ENCODE measurements around the gene TTC28. TPM values are rescaled to one million over a fixed set of nuclear protein-coding genes. Genes with fewer than 3 reads are reported as not detected.
"Not testable (repeated sequence)": the region's sequence is repeated elsewhere in the genome, so short reads cannot be mapped to it uniquely, and the experiment has no call there.

The TTC28 gene
- total RNA-seq, 1 experiment from 2014 or later, result 11.2 TPM

- H3K36me3 ChIP-seq (ENCODE audit: insufficient read depth, low read length); H3K4me1 ChIP-seq (ENCODE audit: low read length); H3K9ac ChIP-seq (ENCODE audit: low read length); H3K4me2 ChIP-seq (ENCODE audit: low read depth, low read length, poor library complexity, severe bottlenecking); H3K27me3 ChIP-seq (ENCODE audit: low read length); H3K27ac ChIP-seq (ENCODE audit: low read length); H3K4me3 ChIP-seq (ENCODE audit: low read length); DNase-seq; H3K9me2 ChIP-seq (replicated peaks; ENCODE audit: insufficient read depth, low read length); H3K79me2 ChIP-seq (ENCODE audit: low read length); H4K20me1 ChIP-seq (ENCODE audit: insufficient read depth, low read depth, low read length); H3K9me3 ChIP-seq (ENCODE audit: low read length); H2AFZ ChIP-seq (ENCODE audit: low read length): not testable (repeated sequence)
Observed at GRCh38 chr22:28530565-28530964, 149.1 kb downstream of the TTC28 start.

- H3K79me2 ChIP-seq (ENCODE audit: low read length); H3K27me3 ChIP-seq (ENCODE audit: low read length); H3K9me3 ChIP-seq (ENCODE audit: low read length); H3K27ac ChIP-seq (ENCODE audit: low read length); H3K4me3 ChIP-seq (ENCODE audit: low read length); H3K36me3 ChIP-seq (ENCODE audit: insufficient read depth, low read length); H3K9ac ChIP-seq (ENCODE audit: low read length); H3K4me2 ChIP-seq (ENCODE audit: low read depth, low read length, poor library complexity, severe bottlenecking); H4K20me1 ChIP-seq (ENCODE audit: insufficient read depth, low read depth, low read length); H3K4me1 ChIP-seq (ENCODE audit: low read length); H2AFZ ChIP-seq (ENCODE audit: low read length); DNase-seq; H3K9me2 ChIP-seq (replicated peaks; ENCODE audit: insufficient read depth, low read length): not testable (repeated sequence)
Observed at GRCh38 chr22:28529144-28529543, 150.5 kb downstream of the TTC28 start.

GRCh38 chr22:28521451-28521850 lies 158.2 kb downstream of the TTC28 start:
- Histone ChIP-seq H4K20me1 (ENCODE audit: insufficient read depth, low read depth, low read length) (peaks cover 13% of the 10 kb centered on the region; the same call in 1 of the 2 replicates), H3K36me3 (ENCODE audit: insufficient read depth, low read length) (no peaks in the 10 kb centered on the region), H3K4me2 (ENCODE audit: low read depth, low read length, poor library complexity, severe bottlenecking) (no peak overlapping the region), H3K79me2 (ENCODE audit: low read length) (no peaks in the 10 kb centered on the region), H3K27ac (ENCODE audit: low read length) (no peak overlapping the region), H3K9me3 (ENCODE audit: low read length) (no peaks in the 10 kb centered on the region), H3K9me2 (replicated peaks; ENCODE audit: insufficient read depth, low read length) (no peaks in the 10 kb centered on the region), H3K27me3 (ENCODE audit: low read length) (no peaks in the 10 kb centered on the region), H3K4me3 (ENCODE audit: low read length) (no peak overlapping the region), H2AFZ (ENCODE audit: low read length) (no peak overlapping the region), H3K4me1 (ENCODE audit: low read length) (no peaks in the 10 kb centered on the region), H3K9ac (ENCODE audit: low read length) (no peak overlapping the region)
- DNase-seq, result no peak

GRCh38 chr22:28514321-28514821 lies 165.3 kb downstream of the TTC28 start:
- H3K27me3 ChIP-seq (ENCODE audit: low read length), result no peaks in the 10 kb centered on the region
- H3K9ac ChIP-seq (ENCODE audit: low read length), result no peak overlapping the region
- no peaks in the 10 kb centered on the region for H3K9me2 ChIP-seq (replicated peaks; ENCODE audit: insufficient read depth, low read length)
- H3K36me3 ChIP-seq (ENCODE audit: insufficient read depth, low read length), result no peaks in the 10 kb centered on the region
- 0 out of 2 replicates have a peak, but pooled peaks cover 5% of the 10 kb centered on the region for H4K20me1 ChIP-seq (ENCODE audit: insufficient read depth, low read depth, low read length)
- no peak overlapping the region for H3K27ac ChIP-seq (ENCODE audit: low read length)
- no peak for DNase-seq
- H3K4me2 ChIP-seq (ENCODE audit: low read depth, low read length, poor library complexity, severe bottlenecking), result no peak overlapping the region
- H3K9me3 ChIP-seq (ENCODE audit: low read length), result no peaks in the 10 kb centered on the region
- no peaks in the 10 kb centered on the region for H3K79me2 ChIP-seq (ENCODE audit: low read length)
- no peak overlapping the region for H3K4me3 ChIP-seq (ENCODE audit: low read length)
- no peaks in the 10 kb centered on the region for H3K4me1 ChIP-seq (ENCODE audit: low read length)
- no peak overlapping the region for H2AFZ ChIP-seq (ENCODE audit: low read length)

GRCh38 chr22:28512387-28512786 lies 167.3 kb downstream of the TTC28 start:
- not testable (repeated sequence) for H3K4me1 ChIP-seq (ENCODE audit: low read length); H3K4me3 ChIP-seq (ENCODE audit: low read length); H3K9me2 ChIP-seq (replicated peaks; ENCODE audit: insufficient read depth, low read length); H3K27ac ChIP-seq (ENCODE audit: low read length); H4K20me1 ChIP-seq (ENCODE audit: insufficient read depth, low read depth, low read length); H2AFZ ChIP-seq (ENCODE audit: low read length); H3K9ac ChIP-seq (ENCODE audit: low read length); DNase-seq; H3K9me3 ChIP-seq (ENCODE audit: low read length); H3K79me2 ChIP-seq (ENCODE audit: low read length); H3K36me3 ChIP-seq (ENCODE audit: insufficient read depth, low read length); H3K27me3 ChIP-seq (ENCODE audit: low read length); H3K4me2 ChIP-seq (ENCODE audit: low read depth, low read length, poor library complexity, severe bottlenecking)

- Histone ChIP-seq H2AFZ (ENCODE audit: low read length) (no peak overlapping the region), H4K20me1 (ENCODE audit: insufficient read depth, low read depth, low read length) (0 out of 2 replicates have a peak, but pooled peaks cover 12% of the 10 kb centered on the region), H3K4me3 (ENCODE audit: low read length) (no peak overlapping the region), H3K36me3 (ENCODE audit: insufficient read depth, low read length) (no peaks in the 10 kb centered on the region), H3K79me2 (ENCODE audit: low read length) (no peaks in the 10 kb centered on the region), H3K9ac (ENCODE audit: low read length) (no peak overlapping the region), H3K9me3 (ENCODE audit: low read length) (no peaks in the 10 kb centered on the region), H3K4me1 (ENCODE audit: low read length) (no peaks in the 10 kb centered on the region), H3K9me2 (replicated peaks; ENCODE audit: insufficient read depth, low read length) (no peaks in the 10 kb centered on the region), H3K27ac (ENCODE audit: low read length) (no peak overlapping the region), H3K27me3 (ENCODE audit: low read length) (no peaks in the 10 kb centered on the region), H3K4me2 (ENCODE audit: low read depth, low read length, poor library complexity, severe bottlenecking) (no peak overlapping the region)
- no peak for DNase-seq
Observed at GRCh38 chr22:28507896-28508295, 171.7 kb downstream of the TTC28 start.

- H3K79me2 ChIP-seq (ENCODE audit: low read length), result no peaks in the 10 kb centered on the region
- DNase-seq, result no peak
- H3K9me3 ChIP-seq (ENCODE audit: low read length), result no peaks in the 10 kb centered on the region
- no peaks in the 10 kb centered on the region for H3K9me2 ChIP-seq (replicated peaks; ENCODE audit: insufficient read depth, low read length)
- 0 out of 2 replicates have a peak, but pooled peaks cover 13% of the 10 kb centered on the region for H4K20me1 ChIP-seq (ENCODE audit: insufficient read depth, low read depth, low read length)
- no peaks in the 10 kb centered on the region for H3K4me1 ChIP-seq (ENCODE audit: low read length)
- no peak overlapping the region for H3K4me2 ChIP-seq (ENCODE audit: low read depth, low read length, poor library complexity, severe bottlenecking)
- no peak overlapping the region for H3K27ac ChIP-seq (ENCODE audit: low read length)
- no peaks in the 10 kb centered on the region for H3K36me3 ChIP-seq (ENCODE audit: insufficient read depth, low read length)
- no peaks in the 10 kb centered on the region for H3K27me3 ChIP-seq (ENCODE audit: low read length)
- no peak overlapping the region for H3K9ac ChIP-seq (ENCODE audit: low read length)
- H3K4me3 ChIP-seq (ENCODE audit: low read length), result no peak overlapping the region
- no peak overlapping the region for H2AFZ ChIP-seq (ENCODE audit: low read length)
Observed at GRCh38 chr22:28506150-28506535, 173.5 kb downstream of the TTC28 start.

GRCh38 chr22:28505416-28506149 lies 174.1 kb downstream of the TTC28 start:
- no peak for DNase-seq
- no peak overlapping the region for H3K9ac ChIP-seq (ENCODE audit: low read length)
- no peak overlapping the region for H3K4me2 ChIP-seq (ENCODE audit: low read depth, low read length, poor library complexity, severe bottlenecking)

More at GRCh38 chr22:28505416-28506149, 174.1 kb downstream of the TTC28 start:
- no peaks in the 10 kb centered on the region for H3K9me2 ChIP-seq (replicated peaks; ENCODE audit: insufficient read depth, low read length)
- no peak overlapping the region for H2AFZ ChIP-seq (ENCODE audit: low read length)
- H3K27ac ChIP-seq (ENCODE audit: low read length), result no peak overlapping the region
- no peak overlapping the region for H3K4me3 ChIP-seq (ENCODE audit: low read length)
- no peaks in the 10 kb centered on the region for H3K36me3 ChIP-seq (ENCODE audit: insufficient read depth, low read length)
- 0 out of 2 replicates have a peak, but pooled peaks cover 13% of the 10 kb centered on the region for H4K20me1 ChIP-seq (ENCODE audit: insufficient read depth, low read depth, low read length)
- H3K27me3 ChIP-seq (ENCODE audit: low read length), result no peaks in the 10 kb centered on the region
- no peaks in the 10 kb centered on the region for H3K9me3 ChIP-seq (ENCODE audit: low read length)
- no peaks in the 10 kb centered on the region for H3K4me1 ChIP-seq (ENCODE audit: low read length)
- no peaks in the 10 kb centered on the region for H3K79me2 ChIP-seq (ENCODE audit: low read length)
